HG03439 (cell line): ENCODE data around the gene TTLL11.

Experiments
- ATAC-seq: cut with Tn5 transposase; IDR thresholded peaks from one replicate; pipeline ENCODE4 v1.9.1; 2021; ENCODE audit warnings: mild to moderate bottlenecking, moderate library complexity; ENCODE audit not compliant: unreplicated experiment

The TTLL11 gene

DNA sequence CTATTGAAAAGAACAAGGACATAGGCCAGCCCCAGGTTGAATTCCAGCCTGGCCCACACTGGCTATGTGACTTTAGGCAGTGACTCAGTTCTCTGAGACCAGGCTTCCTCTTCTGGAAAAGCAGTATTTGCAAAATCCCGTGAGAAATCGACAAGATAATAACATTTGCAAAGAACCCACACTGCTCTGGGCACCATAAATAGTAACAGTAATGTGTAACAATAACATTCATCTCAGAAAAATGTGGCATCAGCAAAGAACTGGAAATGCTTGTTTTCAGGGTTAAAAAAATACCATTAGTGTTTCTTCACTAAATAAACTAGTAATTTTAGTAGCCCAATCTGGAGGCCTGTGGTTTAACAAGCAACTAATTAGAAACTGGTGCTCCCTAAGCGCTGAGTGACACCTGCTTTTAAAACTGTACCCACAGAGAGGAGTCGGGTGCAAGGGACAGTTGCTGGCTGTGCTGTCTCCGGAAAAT is 148.4 kb downstream of the TTLL11 start:
- no peak for ATAC-seq

DNA sequence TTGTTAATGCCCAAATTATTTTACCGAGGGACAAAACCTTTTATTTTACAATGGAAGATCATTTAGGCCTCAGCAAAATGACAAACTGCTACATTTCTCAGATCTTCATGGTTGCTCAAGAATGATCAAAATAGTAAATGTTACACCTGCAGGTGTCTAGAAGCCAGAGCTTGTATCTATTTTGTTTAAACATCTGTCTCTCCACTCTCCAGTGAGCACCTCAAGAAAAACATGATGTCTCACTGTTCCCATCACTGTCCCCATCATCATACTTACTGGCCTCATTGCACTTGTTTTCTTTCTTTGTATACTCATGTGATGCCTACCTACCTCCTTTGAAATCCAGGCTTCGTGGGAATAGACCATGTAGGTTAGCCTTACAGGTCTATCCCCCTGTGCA is 149.6 kb downstream of the TTLL11 start:
- ATAC-seq: no peak

DNA sequence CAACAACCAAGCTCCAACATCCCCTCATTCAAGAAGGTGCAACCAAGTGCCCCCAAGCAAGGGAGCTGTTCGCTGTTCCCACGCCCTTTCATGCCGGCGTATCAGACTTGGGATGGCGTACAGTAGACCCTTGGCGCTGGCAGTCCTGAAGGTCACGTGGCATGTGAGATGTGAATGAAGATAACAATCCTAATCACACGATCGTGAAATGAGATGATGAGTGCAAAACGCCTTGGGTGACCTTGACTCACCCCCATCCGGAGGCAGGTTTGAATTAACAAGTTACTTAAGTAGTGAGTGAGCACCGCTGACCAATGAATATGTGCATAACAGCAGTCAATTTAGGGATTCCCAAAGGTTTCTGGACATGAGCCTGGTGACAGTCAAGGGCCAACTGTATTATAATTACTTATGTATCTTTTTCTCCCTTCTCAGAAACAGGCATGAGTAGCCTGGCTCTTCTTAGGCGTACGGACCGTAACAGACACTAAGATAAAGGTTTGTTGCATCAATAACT is 150.2 kb downstream of the TTLL11 start:
- no peak for ATAC-seq

DNA sequence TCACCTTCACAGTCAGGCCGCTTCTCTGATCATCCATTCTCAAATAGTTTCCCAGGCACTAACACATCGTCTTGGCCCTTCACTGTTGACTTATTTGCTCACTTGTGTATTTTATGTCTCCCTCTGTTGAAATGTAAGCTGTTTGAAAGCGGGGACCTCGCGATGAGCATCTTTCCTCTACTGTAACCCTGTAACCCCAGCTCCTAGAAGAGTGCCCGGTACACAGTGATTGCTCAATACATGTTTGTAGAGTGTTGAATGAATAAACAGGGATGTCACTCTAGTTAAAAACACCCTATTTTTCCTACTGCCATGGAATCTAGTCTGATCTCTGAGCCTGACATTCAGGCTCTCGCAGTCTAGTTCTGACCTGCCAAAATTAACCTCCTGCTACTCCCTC is 150.8 kb downstream of the TTLL11 start:
- no peak for ATAC-seq

DNA sequence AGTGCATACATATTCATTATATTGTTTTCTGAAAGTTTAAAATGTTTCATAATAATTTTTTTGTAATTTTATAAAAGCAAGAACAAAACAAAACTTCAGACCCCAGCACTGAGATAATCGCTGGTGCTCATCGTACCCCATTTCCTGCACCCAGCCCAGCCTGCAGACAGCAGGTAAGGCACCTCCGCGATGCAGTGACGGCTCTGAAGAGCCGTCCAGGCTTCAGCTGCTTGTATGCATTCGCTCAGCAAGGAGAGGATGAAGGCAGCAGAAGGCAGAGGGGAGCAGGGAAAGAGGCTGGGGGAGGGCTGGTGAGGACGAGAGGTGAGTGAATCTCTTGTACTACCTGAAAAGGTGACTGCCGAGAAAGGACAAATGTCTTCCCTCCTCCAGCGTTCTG is 153.5 kb downstream of the TTLL11 start:
- ATAC-seq: no peak

DNA sequence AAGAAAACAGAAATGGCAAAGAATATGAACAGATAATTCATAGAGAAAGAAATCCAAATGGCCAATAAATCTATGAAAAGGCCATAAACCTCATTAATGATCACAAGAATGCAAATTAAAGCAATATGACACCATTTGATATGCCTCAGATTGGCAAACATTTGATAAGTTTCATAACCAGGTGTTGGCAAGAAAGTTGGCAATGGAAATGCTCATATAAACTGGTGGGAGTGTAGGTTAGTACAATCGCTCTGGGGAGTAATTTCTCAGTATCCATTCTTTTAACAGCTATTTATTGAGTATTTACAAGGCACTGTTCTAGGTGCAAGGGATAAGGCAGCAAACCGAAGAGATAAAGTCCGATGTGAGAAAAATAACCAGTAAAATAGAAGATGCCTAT is 154.5 kb downstream of the TTLL11 start:
- ATAC-seq: no peak

DNA sequence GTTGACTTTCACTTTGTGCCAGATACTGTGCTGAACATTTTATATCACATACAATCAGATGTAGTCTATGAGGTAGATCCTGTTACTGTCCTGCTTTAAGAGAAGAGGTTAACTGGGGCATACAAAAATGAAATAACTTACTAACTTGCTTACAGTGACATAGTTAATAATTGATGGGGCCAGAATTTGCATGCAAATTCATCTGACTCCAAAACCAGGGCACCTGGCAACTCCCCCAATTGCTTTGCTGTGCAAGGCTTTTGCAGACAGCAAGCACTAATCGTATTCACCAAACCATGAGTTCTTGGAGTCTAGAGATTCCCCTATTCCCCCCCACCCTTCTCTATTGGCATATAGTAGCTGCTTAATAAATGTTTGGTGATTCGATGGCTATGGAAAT is 155.9 kb downstream of the TTLL11 start:
- ATAC-seq: no peak

DNA sequence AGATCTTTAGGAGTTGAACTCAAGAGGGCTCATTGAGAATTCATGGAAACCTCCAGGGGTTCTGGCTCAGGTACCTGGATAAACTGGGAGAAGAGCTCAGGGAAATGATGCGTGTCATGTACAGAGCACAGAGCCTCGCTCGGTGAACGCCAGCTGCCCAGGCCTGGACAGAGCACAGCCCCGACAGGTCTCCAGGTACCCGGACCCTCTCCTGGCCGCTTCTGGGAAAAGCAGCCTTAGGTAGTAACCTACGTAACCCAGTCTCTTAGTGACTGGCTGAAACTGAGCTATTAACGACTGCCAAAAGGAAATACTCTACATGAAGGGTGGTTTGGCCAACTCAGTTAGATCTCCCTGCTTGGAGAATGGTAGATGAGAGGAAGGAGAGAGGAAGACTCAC is 157.4 kb downstream of the TTLL11 start:
- ATAC-seq: no peak

DNA sequence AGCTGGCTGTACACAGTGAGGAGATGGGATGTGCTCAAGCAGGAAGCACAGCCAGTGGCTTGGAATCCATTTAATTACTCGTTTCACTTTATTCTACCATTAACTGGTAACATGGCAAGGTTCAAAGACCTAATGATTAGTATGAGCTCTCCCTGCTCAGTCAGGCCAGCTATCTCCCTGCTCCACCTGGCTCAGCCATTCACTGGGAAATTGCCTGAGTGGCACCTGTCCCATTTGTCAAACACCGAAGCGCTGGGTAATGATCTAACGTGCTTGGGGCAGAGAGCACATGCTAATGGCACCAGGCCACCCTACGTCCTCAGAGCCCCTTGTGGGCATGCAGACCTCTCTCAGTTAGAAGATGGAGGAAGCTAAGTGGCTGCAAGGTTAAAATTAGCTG is 162.2 kb downstream of the TTLL11 start:
- no peak for ATAC-seq

DNA sequence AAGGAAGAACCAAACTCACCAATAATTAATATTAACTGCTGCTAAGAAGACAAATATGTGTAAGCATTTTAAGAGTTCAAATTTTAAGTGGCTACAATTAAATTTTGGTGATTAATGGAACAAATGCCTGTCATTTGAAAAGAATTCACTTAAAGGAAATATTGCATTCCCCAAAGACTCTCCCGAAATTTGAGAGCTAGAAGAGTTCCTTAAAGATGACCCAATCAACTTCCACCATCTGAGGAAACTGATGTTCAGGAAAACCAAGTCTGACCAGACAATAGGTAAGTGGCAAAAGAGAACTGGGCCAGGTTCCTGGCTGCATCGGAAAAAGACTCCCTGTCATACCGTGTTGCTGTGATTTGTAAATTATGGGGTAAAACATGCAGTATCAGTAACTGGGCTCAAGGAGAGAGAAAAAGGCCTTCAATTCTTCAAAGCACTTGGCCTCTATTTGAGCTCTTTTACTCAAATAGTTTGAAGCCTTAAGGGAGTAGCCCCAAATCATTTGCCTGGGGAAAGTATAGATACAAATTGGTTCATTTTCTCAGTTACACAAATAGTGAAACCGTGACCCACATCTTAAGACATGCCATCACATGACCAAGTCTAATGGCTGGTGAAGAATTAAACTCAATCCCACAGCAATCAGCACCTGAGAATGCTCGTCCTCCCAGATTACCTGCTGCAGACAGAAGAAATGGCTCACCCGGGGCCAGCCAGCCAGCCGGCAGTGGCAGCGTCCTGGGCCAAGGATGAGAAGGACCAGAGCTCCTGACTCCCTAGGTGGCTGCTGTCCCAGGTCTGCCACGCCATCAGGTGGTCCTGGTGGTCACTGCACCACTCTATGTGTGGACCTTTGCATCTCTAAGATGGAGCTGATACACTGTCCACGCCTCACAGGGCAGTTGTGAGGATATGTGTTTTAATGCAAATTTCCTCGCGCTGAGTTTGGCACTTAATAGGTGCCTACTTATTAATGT is 162.9 kb downstream of the TTLL11 start:
- no peak for ATAC-seq

DNA sequence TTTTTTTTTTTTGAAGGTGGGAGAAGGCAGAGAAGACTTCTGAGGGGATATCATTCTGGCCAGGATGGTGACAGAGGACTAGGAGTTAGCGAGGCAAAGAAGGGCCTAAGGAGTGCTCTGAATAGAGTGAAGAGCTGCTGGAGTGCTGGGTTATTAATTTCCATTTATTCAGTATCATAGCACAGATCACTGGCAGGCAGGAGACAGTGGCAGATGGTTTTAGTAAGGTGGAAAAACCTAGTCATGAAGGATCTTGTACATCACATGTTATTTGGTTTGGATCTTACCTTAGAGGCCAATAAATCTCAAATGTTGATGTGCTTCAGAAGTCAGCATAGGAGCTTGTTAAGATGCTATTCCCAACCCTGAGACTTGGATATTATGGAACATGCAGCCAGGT is 165.5 kb downstream of the TTLL11 start:
- ATAC-seq: no peak

DNA sequence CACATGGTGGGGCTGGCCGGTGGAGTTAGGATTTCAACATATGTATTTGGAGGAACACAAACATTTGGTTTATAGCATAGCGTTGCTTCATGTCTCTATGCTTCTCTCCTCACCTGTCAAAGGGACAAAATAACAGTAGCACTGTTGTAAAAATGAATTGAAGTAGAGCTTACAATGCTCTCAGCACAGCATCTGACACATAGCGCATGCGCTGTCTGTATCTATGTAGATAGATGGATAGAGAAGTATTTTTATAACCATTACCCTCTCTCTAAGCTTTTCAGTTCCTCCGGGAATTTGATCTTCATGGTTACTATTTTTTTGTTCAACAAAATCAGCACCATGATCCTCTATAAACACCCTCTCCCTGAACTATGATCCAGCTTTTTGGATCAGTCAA is 166.0 kb downstream of the TTLL11 start:
- no peak for ATAC-seq

DNA sequence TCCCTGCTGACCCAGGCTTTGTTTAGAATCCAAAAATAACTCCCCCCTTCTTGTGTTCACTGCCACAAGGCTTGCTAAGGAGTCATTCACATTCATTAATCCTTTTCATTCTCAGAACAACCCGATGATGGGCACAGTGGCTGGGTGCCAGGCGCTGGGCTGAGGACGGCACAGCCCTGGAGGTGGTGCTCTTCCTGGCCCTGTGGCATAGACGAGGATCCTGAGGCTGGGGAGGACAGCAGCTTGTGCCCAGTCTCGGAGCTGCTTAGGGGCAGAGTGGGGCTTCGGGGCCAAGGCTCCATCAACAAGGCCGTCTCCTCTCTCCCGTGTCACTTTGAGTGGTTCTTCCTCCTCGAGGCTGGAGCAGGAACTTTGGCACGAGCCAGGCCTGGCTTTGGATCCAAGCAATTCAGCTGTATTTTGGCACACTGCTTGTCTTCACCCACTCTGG is 166.7 kb downstream of the TTLL11 start:
- no peak for ATAC-seq

DNA sequence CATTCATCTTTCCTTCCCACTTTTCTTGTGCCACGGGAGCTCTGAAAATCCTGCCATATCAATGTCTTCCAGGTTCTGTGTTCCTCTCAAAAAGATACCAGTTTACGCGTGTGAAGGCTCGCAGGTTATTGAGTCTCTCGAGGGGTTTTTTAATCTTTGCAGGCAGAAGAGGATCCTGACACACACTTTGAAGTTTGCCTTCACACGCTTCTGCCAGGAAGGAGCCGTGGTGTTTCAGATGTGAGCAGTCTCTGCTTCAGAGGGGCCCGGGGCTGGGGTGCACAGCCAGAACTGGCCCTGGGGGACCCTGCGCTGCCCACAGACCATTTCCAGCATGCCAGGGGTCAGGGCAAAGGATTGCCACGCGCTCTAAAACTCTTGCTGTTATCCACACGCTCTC is 167.2 kb downstream of the TTLL11 start:
- no peak for ATAC-seq

DNA sequence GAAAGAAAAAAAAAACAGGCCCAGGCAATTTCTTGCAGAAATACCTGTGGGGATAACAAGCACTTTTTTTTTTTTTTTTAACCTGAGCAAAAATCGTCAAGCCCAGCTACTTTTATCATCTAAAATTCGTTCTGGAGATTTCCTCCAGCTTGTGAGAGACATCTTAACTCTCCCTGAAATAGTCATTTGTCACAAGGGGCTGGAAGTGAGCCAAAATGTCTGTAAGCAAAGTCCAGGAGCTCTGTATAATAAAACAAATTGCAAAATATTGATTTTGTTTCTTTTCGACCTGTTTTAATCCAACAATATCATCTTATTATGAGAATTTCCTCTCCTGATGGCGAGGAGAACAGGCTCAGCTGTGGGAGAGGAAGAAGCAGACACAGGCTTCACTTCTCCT is 168.4 kb downstream of the TTLL11 start:
- no peak for ATAC-seq

DNA sequence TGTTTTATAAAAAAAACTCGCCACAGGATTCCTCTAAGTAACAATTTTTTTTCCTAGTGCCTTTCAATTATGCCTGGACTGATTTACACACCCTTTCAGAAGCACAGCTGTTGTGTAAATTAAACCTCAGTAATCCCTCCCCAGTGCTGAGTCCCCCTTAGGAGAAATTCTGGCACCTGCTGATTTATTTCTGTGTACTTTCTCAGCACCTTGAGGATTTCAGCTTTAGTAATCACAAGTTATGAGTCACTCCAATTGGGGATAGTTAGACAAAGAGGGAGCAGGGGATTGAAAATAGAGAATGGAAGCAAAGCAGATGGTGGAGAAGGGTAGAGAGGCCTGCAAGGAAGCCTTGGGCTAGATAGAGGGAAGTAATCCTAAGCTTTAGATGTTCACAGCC is 171.7 kb downstream of the TTLL11 start:
- no peak for ATAC-seq

DNA sequence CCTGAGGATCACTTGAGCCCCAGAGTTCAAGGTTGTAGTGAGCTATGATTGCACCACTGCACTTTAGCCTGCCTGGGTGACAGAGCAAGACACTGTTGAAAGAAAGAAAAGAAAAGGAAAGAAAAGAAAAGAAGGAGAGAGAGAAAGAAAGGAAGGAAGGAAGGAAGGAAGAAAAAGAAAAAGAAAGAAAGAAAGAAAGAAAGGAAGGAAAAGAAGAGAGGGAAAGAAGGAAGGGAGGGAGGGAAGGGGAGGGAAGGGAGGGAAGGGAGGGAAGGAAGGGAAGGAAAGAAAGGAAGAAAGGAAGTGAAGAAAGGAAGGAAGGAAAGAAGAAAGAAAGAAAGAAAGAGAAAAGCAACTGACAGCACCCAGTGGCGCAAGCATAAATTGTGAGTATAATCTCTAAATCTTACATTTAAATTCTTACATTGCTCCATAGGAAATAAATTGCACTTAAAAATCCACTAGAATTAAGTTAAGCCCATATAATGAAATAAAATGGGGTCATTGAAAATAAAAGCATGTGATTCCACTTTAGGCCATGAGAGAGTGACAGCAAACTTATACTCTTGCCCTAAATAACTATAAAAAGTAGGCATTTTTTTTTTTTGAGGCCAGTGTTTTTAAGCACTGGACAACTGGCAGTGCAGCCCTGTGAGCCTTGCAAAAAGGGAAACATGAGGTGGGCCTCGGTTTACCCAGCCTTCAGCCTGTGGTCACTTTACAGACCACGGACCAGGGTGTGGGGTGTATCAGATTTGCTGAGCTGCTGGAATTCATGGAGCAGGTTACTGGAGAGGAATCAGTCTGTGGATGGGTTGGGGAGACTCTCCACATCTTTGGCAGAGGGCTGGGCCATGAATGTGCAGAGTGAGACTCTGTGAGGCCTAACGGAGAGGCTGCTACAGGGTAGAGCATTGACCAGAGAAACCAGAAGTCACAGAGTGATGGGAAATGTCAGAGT is 175.5 kb downstream of the TTLL11 start:
- no peak for ATAC-seq

DNA sequence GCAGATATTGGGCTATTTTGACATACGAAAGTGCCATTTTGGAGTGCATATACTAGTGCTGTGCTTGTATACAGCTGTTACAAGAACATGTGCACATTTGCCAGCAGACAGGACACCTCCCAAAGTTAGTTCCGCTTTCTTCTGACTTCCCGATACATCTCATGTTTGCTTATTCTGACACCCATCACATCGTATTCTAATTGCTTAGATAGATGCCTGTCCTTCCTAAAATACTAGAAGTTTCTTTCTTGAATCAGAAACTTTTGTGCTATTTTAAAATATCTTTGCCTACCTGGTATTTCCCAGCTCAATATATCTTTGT is 177.8 kb downstream of the TTLL11 start:
- ATAC-seq: no peak

DNA sequence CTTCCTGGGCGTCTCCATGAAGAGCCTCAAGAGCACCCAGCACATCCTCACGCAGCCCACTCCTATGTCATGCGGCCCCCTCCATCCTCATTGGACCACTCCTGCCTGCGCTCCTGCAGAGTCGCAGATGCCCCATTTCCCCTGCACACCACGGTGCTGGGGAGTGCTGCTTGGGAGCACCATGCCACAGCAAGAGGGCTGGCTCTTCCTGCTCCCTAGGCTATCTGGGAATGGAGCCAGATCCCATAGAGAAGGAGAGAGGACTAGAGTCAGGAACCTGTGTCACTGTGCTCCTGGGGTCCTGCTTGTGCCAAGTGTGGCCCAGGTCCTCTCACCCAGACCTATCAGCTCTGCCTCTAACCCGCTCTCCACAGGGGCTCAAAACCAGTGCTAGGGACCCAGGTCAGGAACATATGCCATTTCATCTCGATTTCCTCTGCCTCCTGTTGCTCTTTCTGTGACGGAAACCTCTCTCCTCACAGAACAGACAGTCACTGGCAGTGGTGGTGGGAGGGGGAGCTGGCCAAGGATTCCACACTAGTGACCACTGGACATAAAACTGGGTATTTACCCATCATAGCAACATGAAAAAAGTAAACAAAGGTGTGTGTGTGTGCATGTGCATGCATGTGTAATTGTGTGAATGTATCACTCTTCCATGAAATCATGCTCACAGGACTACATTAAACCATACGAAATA is 178.4 kb downstream of the TTLL11 start:
- ATAC-seq: no peak

DNA sequence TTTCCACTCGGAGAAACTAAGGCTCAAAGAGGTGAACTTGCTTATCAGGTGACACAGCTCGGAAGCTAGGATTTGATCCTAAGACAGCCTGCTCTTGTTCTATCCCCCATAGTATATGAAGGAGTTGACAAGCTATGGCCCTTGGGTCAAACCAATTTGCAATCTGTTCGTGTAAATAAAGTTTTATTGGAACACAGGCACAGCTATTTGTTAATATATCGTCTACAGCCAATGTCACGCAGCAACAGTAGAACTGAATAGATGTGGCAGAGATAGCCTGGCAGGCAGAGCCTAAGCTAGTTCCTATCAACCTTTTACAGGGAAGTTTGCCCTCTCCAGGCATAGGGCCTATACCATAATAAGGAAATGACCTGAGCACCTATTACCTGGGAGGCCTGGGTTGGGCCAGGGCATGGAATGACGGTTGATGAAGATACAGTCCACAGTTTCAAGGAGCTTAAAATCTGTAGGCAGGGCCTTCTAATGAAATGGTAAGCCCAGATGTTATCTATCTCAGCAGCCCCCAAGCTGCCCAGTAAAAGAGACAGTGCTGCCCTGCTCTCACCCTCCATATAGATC is 179.0 kb downstream of the TTLL11 start:
- ATAC-seq: no peak
